Astrocyte (in vitro differentiated cells and primary cell): Measurements from ENCODE around the gene ADGRD1.

Experiments used
- EZH2 ChIP-seq: IDR thresholded peaks from 2 replicates; pipeline ENCODE4 v1.6.1; 2012; ENCODE audit warnings: mild to moderate bottlenecking, low read length, inconsistent platforms; ENCODE audit not compliant: insufficient read depth
- TF ChIP-seq, protein P1 (sequence below): IDR thresholded peaks from 2 replicates; pipeline ENCODE4 v1.5.1; 2011; ENCODE audit warnings: low read depth, mild to moderate bottlenecking, inconsistent platforms, low read length, moderate library complexity; ENCODE audit not compliant: insufficient read depth

DNA sequence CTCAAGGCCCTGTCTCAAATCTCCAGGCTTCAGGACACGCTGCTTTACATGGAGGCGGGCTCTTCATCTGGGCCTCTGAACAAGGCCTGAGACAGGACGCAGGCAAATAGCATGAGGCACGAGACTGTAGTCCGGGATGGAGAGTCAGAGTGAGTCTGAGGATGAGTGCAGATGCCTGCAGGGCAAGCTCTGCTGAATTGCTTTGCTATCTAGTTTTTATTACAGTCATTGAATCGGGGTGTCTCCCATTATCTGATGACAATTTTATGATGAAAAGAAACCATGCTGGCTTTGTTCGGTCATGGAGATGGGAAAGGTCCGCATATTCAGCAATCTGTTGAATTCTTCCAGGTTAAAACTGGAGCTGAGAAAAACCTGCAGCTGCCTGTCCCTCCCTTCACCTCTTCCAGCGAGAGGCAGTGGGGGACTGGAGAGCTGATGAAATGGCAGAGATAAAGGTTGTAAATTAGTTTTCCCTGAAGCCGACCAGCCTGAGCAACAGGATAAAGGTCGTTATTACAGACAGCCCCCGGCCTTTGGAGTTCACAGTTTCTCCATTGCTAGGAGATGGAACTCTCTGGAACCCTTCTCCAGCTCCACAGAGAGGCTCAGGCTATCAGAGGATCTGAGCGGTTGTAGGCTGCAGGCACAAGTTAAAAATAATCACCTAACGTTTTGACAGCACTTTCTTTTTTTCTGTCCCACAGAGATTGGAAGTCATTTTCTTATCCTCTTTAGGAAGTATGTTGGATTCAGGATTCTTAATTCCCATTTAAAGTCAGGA lies 1.3 kb upstream of the ADGRD1 start:
- TF ChIP-seq, protein P1, sequence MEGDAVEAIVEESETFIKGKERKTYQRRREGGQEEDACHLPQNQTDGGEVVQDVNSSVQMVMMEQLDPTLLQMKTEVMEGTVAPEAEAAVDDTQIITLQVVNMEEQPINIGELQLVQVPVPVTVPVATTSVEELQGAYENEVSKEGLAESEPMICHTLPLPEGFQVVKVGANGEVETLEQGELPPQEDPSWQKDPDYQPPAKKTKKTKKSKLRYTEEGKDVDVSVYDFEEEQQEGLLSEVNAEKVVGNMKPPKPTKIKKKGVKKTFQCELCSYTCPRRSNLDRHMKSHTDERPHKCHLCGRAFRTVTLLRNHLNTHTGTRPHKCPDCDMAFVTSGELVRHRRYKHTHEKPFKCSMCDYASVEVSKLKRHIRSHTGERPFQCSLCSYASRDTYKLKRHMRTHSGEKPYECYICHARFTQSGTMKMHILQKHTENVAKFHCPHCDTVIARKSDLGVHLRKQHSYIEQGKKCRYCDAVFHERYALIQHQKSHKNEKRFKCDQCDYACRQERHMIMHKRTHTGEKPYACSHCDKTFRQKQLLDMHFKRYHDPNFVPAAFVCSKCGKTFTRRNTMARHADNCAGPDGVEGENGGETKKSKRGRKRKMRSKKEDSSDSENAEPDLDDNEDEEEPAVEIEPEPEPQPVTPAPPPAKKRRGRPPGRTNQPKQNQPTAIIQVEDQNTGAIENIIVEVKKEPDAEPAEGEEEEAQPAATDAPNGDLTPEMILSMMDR, result no peak
- TF ChIP-seq EZH2, result no peak
